K562 (cell line): ENCODE measurements around the gene VEZF1.

Source experiments
- RHOXF2B ChIP-seq: fragments of 250-450 bp; sonication (Bioruptor Pico); conservative IDR thresholded peaks from 2 replicates; pipeline ENCODE4 v1.5.1; 2021
- TF ChIP-seq, protein P1 (sequence below): IDR thresholded peaks from 2 replicates; pipeline ENCODE4 v1.6.1; 2012; ENCODE audit warnings: low read depth, low read length, improper control_type of control experiment, borderline replicate concordance

DNA sequence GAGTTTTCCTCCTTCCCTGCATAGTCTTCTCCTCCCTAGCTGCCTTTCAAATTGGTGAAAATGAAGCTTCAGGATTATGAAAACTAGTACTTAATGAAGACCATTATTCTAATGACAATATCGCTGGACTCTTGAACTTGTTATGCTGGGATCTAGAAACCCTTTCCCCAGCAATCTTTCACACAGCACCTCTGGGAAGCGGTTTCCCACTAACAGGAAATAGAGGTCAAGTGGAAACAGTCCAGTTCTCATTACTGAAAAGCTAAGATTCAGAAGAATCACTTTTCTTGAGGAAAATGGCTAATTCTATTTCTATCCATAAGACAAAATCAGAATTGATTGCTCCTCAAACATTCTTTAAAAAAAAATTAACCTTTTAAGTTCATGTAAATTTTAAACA is 2.0 kb upstream of the VEZF1 start:
- no peak for TF ChIP-seq RHOXF2B (CRISPR knock-in tag)
- TF ChIP-seq, protein P1, sequence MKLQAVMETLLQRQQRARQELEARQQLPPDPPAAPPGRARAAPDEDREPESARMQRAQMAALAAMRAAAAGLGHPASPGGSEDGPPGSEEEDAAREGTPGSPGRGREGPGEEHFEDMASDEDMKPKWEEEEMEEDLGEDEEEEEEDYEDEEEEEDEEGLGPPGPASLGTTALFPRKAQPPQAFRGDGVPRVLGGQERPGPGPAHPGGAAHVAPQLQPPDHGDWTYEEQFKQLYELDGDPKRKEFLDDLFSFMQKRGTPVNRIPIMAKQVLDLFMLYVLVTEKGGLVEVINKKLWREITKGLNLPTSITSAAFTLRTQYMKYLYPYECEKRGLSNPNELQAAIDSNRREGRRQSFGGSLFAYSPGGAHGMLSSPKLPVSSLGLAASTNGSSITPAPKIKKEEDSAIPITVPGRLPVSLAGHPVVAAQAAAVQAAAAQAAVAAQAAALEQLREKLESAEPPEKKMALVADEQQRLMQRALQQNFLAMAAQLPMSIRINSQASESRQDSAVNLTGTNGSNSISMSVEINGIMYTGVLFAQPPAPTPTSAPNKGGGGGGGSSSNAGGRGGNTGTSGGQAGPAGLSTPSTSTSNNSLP: no peak
